Liver (tissue), 9 donors: Measurements from ENCODE around the gene ERGIC3. TPM values are rescaled to one million over a fixed set of nuclear protein-coding genes. Genes with fewer than 3 reads are reported as not detected.

ENCODE experiments used
- DNase-seq: peaks from one replicate; pipeline ENCODE4 v3.0.0-alpha.2; 2017; ENCODE audit warnings: low spot score
- H3K27ac ChIP-seq, 2 donors: one replicate each; pipeline ENCODE4 v1.7.0; 2013; ENCODE audit warnings: inconsistent platforms in 2 of 2, low read length in 2 of 2, control low read depth in 1 of 2, low read depth in 1 of 2, mild to moderate bottlenecking in 1 of 2
- H3K27me3 ChIP-seq, 4 donors: one replicate each; pipeline versions ENCODE4 v1.6.1 to v1.7.0; 2013; ENCODE audit warnings: low read length in 3 of 4, inconsistent platforms in 1 of 4, mild to moderate bottlenecking in 1 of 4, moderate library complexity in 1 of 4; ENCODE audit not compliant: control insufficient read depth in 4 of 4, insufficient read depth in 4 of 4
- H3K36me3 ChIP-seq, 4 donors: one replicate each; pipeline versions ENCODE4 v1.6.1 to v1.7.0; 2013; ENCODE audit warnings: low read length in 3 of 4, mild to moderate bottlenecking in 3 of 4, low read depth in 1 of 4, moderate library complexity in 1 of 4; ENCODE audit not compliant: control insufficient read depth in 4 of 4, insufficient read depth in 3 of 4
- H3K4me1 ChIP-seq, 4 donors: one replicate each; pipeline versions ENCODE4 v1.6.1 to v1.7.0; 2013; ENCODE audit warnings: low read length in 3 of 4, mild to moderate bottlenecking in 3 of 4, moderate library complexity in 1 of 4; ENCODE audit not compliant: control insufficient read depth in 4 of 4, insufficient read depth in 4 of 4
- H3K4me3 ChIP-seq, 3 donors: one replicate each; pipeline versions ENCODE4 v1.6.1 to v1.7.0; 2013; ENCODE audit warnings: low read length in 3 of 3, control low read depth in 1 of 3, low read depth in 1 of 3, mild to moderate bottlenecking in 1 of 3
- H3K9ac ChIP-seq, 2 donors: one replicate each; pipeline ENCODE4 v1.7.0; 2013; ENCODE audit warnings: low read length in 2 of 2, mild to moderate bottlenecking in 2 of 2, moderate library complexity in 2 of 2, control low read depth in 1 of 2, low read depth in 1 of 2
- H3K9me3 ChIP-seq, 4 donors: one replicate each; pipeline versions ENCODE4 v1.6.1 to v1.7.0; 2013; ENCODE audit warnings: low read length in 3 of 4; ENCODE audit not compliant: control insufficient read depth in 4 of 4
- CTCF ChIP-seq: fragments of 150-350 bp; IDR thresholded peaks from 2 replicates; pipeline ENCODE4 v1.5.1; 2017; ENCODE audit warnings: improper control_type of control experiment, low read depth, low read length; ENCODE audit not compliant: missing input control
- FOXA1 ChIP-seq: IDR thresholded peaks from 2 replicates; pipeline ENCODE4 v1.6.1; 2016; ENCODE audit warnings: antibody characterized with exemption
- FOXA2 ChIP-seq: IDR thresholded peaks from 2 replicates; pipeline ENCODE4 v1.6.1; 2016; ENCODE audit warnings: antibody characterized with exemption
- GABPA ChIP-seq, 2 donors: IDR thresholded peaks in 1 of 2; conservative IDR thresholded peaks in 1 of 2; 2 replicates each; pipeline ENCODE4 v1.6.1; 2016; ENCODE audit warnings: antibody characterized with exemption in 2 of 2, mild to moderate bottlenecking in 1 of 2, moderate library complexity in 1 of 2
- HNF4A ChIP-seq, 2 donors: conservative IDR thresholded peaks; 2 replicates each; pipeline ENCODE4 v1.6.1; 2016; ENCODE audit warnings: antibody characterized with exemption in 2 of 2, mild to moderate bottlenecking in 2 of 2
- HNF4G ChIP-seq: IDR thresholded peaks from 2 replicates; pipeline ENCODE4 v1.6.1; 2016; ENCODE audit warnings: antibody characterized with exemption
- JUND ChIP-seq, 2 donors: IDR thresholded peaks; 2 replicates each; pipeline ENCODE4 v1.6.1; 2016; ENCODE audit warnings: antibody characterized with exemption in 2 of 2
- RAD21 ChIP-seq, 2 donors: IDR thresholded peaks; 2 replicates each; pipeline ENCODE4 v1.6.1; 2016; ENCODE audit warnings: antibody characterized with exemption in 2 of 2, mild to moderate bottlenecking in 2 of 2
- RXRA ChIP-seq, 2 donors: IDR thresholded peaks; 2 replicates each; pipeline ENCODE4 v1.6.1; 2017 to 2018; ENCODE audit warnings: antibody characterized with exemption in 2 of 2, mild to moderate bottlenecking in 1 of 2
- SP1 ChIP-seq: IDR thresholded peaks from 2 replicates; pipeline ENCODE4 v1.6.1; 2018; ENCODE audit warnings: antibody characterized with exemption, mild to moderate bottlenecking
- TAF1 ChIP-seq: conservative IDR thresholded peaks from 2 replicates; pipeline ENCODE4 v1.6.1; 2016; ENCODE audit warnings: antibody characterized with exemption, mild to moderate bottlenecking
- YY1 ChIP-seq: IDR thresholded peaks from 2 replicates; pipeline ENCODE4 v1.6.1; 2016; ENCODE audit warnings: antibody characterized with exemption, mild to moderate bottlenecking
- ZBTB33 ChIP-seq: IDR thresholded peaks from 2 replicates; pipeline ENCODE4 v1.6.1; 2016; ENCODE audit warnings: antibody characterized with exemption
- WGBS: extraction: QIAGEN DNeasy Blood & Tissue Kit; methylation state at CpG from one replicate; pipeline ENCODE4 v1.1.7; 2013; 5-methylcytosine and 5-hydroxymethylcytosine counted together
- polyA plus RNA-seq, 2 donors: library from polyadenylated mRNA; stranded (reverse) in 1 of 2; unstranded in 1 of 2; fragments of 200-250 nt in 1 of 2; fragments of >200 nt in 1 of 2; fragmentation: Nextera tagmentation in 1 of 2; extraction: Ambion mirVana in 1 of 2; gene quantifications; one replicate each; pipeline versions ENCODE4 v1.2.1 to v1.2.3, GENCODE V29; 2013 to 2015
- total RNA-seq, 2 donors: library from RNA; depleted of rRNA; stranded (reverse); fragments of >200 nt; gene quantifications; one replicate each; pipeline ENCODE4 v1.2.3, GENCODE V29; 2014
- TF ChIP-seq, protein P1 (sequence below): IDR thresholded peaks from 2 replicates; pipeline ENCODE4 v1.6.1; 2016; ENCODE audit warnings: antibody characterized with exemption
- donor health status: healthy.
- donor health status: healthy.
- donor health status: healthy.
- donor health status: healthy.
- donor health status: healthy.

Gene ERGIC3
- total and polyA plus RNA-seq, 4 donors, result 110 to 167 (median 120) TPM

DNA sequence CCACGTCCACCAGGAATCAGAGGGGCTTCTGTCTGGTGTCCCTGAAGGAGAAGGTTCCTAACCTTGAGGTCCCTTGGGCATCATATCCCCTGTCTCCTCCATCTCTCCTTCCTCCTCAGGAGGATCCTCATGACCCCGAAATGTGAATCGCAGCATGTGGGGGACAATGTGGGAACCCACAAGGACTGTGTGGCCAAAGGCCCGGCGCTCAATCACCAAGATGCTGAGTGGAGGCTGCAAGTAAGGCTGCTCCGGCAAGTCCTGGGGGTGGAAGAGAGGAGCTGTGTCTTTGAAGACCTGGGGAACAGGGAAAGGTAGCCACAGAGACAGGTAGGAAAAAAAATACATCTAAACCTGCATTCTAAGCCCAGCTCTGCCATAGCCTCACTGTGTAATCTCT is 37.3 kb downstream of the ERGIC3 start:
- Histone ChIP-seq H3K27ac (no peak overlapping the region), H3K9me3 (peaks cover 0 to 2% (median 0%) of the 10 kb centered on the region in 4 donors), H3K4me1 (no peaks in the 10 kb centered on the region), H3K4me3 (no peak overlapping the region), H3K36me3 (no peaks in the 10 kb centered on the region), H3K27me3 (no peaks in the 10 kb centered on the region), H3K9ac (no peak overlapping the region)
- DNase-seq, result no peak
- 95% methylated on average over 6 of the region's 6 CpGs for WGBS
- no peak for TF ChIP-seq RXRA (IDR thresholded peaks at IDR 0.05)
- no peak for TF ChIP-seq GABPA (IDR thresholded peaks at IDR 0.05 in 1 of 2, conservative IDR thresholded peaks at IDR 0.05 in 1 of 2)
- no peak for TF ChIP-seq FOXA1
- TF ChIP-seq ZBTB33, result no peak
- TF ChIP-seq TAF1, result no peak
- TF ChIP-seq, protein P1, sequence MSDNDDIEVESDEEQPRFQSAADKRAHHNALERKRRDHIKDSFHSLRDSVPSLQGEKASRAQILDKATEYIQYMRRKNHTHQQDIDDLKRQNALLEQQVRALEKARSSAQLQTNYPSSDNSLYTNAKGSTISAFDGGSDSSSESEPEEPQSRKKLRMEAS, result no peak
- no peak for TF ChIP-seq CTCF
- TF ChIP-seq JUND (IDR thresholded peaks at IDR 0.05), result no peak
- no peak for TF ChIP-seq SP1
- no peak for TF ChIP-seq RAD21 (IDR thresholded peaks at IDR 0.05)
- no peak for TF ChIP-seq HNF4G
- no peak for TF ChIP-seq FOXA2
- TF ChIP-seq HNF4A (conservative IDR thresholded peaks at IDR 0.05), result no peak
- TF ChIP-seq YY1, result no peak

- H3K9ac ChIP-seq, result no peak overlapping the region
- no peak for DNase-seq
- WGBS, result 90% methylated on average over 7 of the region's 7 CpGs
- H3K9me3 ChIP-seq, result peaks cover 0 to 2% (median 0%) of the 10 kb centered on the region in 4 donors
- H3K27me3 ChIP-seq, result no peaks in the 10 kb centered on the region
- H3K27ac ChIP-seq, result no peak overlapping the region
- H3K36me3 ChIP-seq, result no peaks in the 10 kb centered on the region
- H3K4me3 ChIP-seq, result no peak overlapping the region
- TF ChIP-seq HNF4A (conservative IDR thresholded peaks at IDR 0.05) (no peak), SP1 (no peak), RAD21 (IDR thresholded peaks at IDR 0.05) (no peak), HNF4G (no peak), FOXA2 (no peak), TAF1 (no peak), CTCF (no peak), RXRA (IDR thresholded peaks at IDR 0.05) (no peak), YY1 (no peak), GABPA (IDR thresholded peaks at IDR 0.05 in 1 of 2, conservative IDR thresholded peaks at IDR 0.05 in 1 of 2) (no peak)
- TF ChIP-seq, protein P1, result no peak
- no peaks in the 10 kb centered on the region for H3K4me1 ChIP-seq
These were observed 40.3 kb downstream of the ERGIC3 start for GRCh38 chr20:35582131-35582530.
